CD4-positive, alpha-beta T cell treated with Interferon alpha-2 for 1 hour (primary cell): Measurements from ENCODE around the gene SP1.

ENCODE experiments used
- DNase-seq, 2 donors: peaks; one replicate each; pipeline ENCODE4 v3.0.0-alpha.2; 2020 to 2022

SP1 gene

DNA sequence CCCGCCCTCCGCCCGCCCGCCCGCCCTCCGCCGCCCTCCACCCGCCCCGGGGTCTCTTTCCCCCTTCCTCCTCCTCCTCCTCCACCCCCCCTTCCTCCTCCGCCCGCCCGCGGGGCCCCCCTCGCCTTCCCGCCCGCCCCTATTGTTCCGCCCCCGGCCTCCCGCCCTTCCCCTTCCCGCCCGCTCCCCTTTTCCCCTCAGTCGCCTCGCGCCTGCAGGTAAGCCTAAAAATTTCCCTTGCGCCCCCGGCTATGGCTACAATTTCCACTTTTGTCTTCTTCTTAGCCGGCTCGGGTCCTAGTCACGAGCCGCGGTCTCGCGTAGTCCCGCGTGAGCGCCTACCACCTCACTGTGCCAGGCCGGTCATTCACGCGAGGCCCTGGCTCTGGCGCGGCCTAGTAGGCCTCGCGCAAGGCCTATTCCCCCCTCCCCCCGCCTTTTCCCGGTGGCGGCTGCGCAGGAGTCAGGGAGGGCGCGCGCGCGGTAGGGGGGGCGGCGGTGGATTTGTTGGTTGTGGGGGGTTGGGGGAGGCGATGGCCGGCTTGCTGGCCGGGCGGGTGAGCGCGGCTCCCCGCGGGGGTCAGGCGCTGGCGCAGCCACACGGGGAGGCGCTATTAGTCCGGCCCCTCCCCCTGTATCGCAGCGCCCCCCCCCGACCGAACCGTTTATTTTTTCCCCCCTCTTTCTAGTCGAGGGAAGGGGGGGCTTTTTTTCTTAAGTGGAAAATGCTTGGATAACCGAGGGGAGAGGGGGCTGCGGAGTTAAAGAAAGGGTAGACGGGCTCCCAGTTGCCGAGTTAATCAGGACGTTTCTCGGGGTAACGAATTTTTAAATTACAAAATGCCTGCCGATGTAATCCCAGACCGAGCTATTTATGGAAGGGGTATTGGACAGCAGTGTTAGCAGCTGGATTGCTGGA lies 72.4 kb downstream of the SP1 start:
- DNase-seq = peak; percentile 72 to 86

DNA sequence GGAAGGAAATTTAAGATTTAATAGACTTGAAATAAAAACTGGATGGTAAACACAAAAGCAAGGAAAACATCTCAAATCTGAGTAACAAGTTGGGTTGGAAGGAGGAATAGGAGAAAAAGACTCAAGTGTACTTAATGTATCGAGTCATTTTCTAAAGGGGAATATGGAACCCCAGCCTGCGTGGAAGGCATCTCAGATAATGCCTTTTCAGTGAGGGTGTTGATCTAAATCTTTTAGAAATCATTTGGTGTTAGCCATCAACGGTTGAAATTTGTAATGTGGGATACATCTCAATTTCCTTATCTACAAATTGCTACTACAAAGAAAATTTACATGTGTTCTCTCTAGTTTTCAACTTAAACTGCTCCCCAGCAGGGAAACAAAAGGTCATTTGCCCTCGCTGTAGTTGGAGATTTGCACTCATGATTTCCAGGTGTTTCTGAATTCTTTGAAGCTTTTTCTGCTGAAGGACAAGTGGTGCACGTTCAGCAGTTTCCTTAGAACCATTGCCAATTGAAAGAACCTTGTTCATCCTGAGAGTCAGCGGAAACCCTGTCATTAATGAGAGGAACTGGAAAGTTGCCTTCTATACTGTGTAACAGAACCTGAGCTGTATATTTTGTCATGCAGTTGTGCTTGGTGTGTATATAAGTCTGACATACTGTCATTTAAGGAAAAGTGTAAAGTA lies 74.1 kb downstream of the SP1 start:
- no peak for DNase-seq

GRCh38 chr12:53454707-53455106 lies 74.7 kb downstream of the SP1 start:
- DNase-seq = no peak

DNA sequence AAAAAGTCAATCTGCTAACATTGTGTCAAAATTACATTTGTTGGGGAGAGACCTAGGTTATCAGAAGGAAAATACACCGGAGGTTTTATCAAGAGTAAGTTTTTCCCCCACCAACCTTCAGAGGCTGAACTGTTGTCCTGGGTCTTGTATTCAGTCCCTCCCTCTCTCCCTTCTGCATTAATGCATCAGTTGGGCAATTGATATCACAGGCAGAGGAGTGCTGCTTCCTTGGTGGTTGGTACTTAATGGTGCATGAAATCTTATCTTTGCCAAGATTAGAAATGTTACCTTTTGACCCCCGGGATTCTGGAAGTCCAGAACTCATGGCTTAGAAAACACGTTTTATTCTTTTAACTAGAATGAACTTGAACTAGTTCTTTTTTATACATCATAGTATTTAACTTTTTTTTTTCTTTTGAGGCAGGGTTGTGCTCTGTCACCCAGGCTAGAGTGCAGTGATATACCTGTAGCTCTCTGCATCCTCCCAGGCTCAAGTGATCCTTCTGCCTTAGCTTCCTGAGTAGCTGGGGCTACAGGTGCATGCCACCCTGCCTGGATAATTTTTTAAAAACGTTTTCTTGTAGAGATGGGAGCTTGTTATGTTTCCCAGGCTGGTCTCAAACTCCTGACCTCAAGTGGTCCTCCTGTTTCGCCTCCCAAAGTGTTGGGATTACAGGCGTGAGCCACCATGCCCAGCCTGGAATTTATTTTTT lies 76.8 kb downstream of the SP1 start:
- no peak for DNase-seq

DNA sequence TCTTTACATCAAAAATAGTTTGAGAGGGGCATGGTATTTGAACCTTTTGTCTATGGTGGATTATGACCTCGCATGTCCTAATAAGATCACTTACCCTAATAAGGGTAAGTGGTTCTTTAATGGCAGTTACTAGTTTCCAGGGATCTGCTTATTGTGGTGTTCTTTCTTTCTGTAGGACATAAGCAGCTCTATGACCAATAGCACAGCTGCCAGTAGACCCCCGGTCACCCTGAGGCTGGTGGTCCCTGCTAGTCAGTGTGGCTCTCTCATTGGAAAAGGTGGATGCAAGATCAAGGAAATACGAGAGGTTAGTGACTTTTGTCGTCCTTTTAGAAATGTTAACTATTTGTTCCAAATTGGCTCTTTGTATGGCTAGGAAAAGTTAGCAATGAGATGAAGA lies 79.1 kb downstream of the SP1 start:
- DNase-seq = no peak

GRCh38 chr12:53461059-53461458 lies 81.1 kb downstream of the SP1 start:
- DNase-seq = no peak

- no peak for DNase-seq
Measured at GRCh38 chr12:53461591-53461990, 81.6 kb downstream of the SP1 start.

DNA sequence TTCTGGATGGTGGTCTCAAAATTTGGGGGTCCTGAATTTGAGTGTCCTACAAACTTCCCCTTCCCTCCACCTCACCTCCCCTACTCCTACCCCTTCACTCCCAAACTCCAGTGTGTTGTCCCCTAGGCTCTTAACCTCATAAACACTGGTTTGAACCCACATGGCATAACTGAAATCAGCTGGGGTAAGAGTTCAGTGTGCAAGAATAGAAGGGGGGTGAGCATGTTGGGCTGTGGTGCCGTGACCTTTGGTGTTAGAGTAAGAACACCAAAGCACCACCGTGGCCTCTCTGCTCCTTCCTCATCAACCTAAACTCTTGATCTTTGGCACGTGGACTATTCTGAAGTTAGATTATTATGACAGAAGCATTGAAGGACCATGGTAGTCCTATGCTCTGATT lies 83.0 kb downstream of the SP1 start:
- no peak for DNase-seq

GRCh38 chr12:53463802-53464560 lies 84.0 kb downstream of the SP1 start:
- no peak for DNase-seq

DNA sequence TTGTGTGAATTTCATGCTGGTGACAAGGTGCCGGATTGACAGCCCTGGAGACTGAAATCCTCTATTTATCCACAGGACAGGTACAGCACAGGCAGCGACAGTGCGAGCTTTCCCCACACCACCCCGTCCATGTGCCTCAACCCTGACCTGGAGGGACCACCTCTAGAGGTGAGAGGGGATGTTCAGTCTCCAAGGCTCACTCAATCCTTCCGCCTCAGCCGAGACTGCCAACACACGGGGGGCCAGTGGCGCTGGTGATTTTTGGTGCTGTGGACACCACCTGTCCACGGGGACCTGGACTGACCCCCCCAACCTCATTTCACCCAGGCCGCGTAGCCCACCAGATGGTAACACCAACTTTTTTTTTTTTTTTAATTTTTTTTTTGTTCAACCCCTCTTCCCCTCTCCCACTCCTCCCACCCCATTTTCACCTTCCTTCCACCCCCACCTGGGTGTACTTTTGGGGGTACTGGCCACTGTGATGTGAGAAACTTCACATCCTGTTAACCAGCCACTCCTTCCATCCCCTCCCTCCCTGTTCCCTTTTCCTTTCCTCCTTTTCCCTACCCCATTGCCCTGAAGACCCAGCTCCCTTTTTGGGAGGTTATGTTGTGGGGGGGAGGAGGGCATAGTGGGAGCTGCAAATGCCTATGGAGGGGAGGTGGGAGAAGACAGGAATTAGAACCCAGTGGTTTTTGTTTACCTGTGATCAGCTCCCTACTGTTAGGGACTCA lies 84.9 kb downstream of the SP1 start:
- no peak for DNase-seq

- no peak for DNase-seq
Measured at GRCh38 chr12:53465679-53466078, 85.7 kb downstream of the SP1 start.
